22Rv1 (cell line): ENCODE data around the gene MICU1.

Experiments
- ZFX ChIP-seq: fragments of 450-650 bp; IDR thresholded peaks from 2 replicates; pipeline ENCODE4 v1.6.1; 2017; ENCODE audit warnings: antibody characterized with exemption, borderline replicate concordance
- TF ChIP-seq, protein P1 (sequence below): fragments of 450-650 bp; IDR thresholded peaks from 2 replicates; pipeline ENCODE4 v1.5.1; 2017; ENCODE audit warnings: mild to moderate bottlenecking

DNA sequence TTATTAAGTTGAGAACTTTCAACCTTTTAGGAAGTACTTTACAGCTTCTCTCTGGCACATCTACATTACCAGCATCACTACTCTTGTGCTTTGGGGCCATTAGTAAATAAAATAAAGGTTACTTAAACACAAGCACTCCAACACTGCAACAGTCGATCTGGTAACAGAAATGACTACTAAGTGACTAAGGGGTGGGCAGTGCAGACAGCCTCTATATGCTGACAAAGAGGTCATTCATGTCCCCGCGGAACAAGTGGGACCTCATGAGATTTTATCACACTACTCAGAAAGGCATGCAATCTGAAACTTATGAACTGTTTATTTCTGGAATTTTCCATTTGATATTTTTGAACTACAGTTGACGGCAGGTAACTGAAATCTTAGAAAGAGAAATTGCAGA, 159.9 kb downstream of the MICU1 start:
- TF ChIP-seq, protein P1, sequence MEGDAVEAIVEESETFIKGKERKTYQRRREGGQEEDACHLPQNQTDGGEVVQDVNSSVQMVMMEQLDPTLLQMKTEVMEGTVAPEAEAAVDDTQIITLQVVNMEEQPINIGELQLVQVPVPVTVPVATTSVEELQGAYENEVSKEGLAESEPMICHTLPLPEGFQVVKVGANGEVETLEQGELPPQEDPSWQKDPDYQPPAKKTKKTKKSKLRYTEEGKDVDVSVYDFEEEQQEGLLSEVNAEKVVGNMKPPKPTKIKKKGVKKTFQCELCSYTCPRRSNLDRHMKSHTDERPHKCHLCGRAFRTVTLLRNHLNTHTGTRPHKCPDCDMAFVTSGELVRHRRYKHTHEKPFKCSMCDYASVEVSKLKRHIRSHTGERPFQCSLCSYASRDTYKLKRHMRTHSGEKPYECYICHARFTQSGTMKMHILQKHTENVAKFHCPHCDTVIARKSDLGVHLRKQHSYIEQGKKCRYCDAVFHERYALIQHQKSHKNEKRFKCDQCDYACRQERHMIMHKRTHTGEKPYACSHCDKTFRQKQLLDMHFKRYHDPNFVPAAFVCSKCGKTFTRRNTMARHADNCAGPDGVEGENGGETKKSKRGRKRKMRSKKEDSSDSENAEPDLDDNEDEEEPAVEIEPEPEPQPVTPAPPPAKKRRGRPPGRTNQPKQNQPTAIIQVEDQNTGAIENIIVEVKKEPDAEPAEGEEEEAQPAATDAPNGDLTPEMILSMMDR: no peak
- no peak for TF ChIP-seq ZFX
